Muscle layer of duodenum (tissue), 2 donors: ENCODE data around the gene ZBTB8B.
"Not testable (repeated sequence)": the region's sequence is repeated elsewhere in the genome, so short reads cannot be mapped to it uniquely, and the experiment has no call there.

ENCODE experiments used
- H3K27ac ChIP-seq: one replicate; pipeline ENCODE4 v1.7.0; 2013; ENCODE audit warnings: mild to moderate bottlenecking, low read length
- H3K27me3 ChIP-seq: one replicate; pipeline ENCODE4 v1.7.0; 2013; ENCODE audit warnings: low read depth, mild to moderate bottlenecking, control low read depth, low read length
- H3K36me3 ChIP-seq, 2 donors: one replicate each; pipeline ENCODE4 v1.7.0; 2013; ENCODE audit warnings: low read length in 2 of 2, control low read depth in 1 of 2, mild to moderate bottlenecking in 1 of 2; ENCODE audit not compliant: insufficient read depth in 2 of 2, control insufficient read depth in 1 of 2
- H3K4me1 ChIP-seq, 2 donors: one replicate each; pipeline ENCODE4 v1.7.0; 2013; ENCODE audit warnings: low read length in 2 of 2, mild to moderate bottlenecking in 2 of 2, control low read depth in 1 of 2, moderate library complexity in 1 of 2; ENCODE audit not compliant: insufficient read depth in 2 of 2, control insufficient read depth in 1 of 2
- H3K4me3 ChIP-seq, 2 donors: one replicate each; pipeline ENCODE4 v1.7.0; 2013; ENCODE audit warnings: low read length in 2 of 2, low read depth in 1 of 2, mild to moderate bottlenecking in 1 of 2
- H3K9me3 ChIP-seq, 2 donors: one replicate each; pipeline ENCODE4 v1.7.0; 2013; ENCODE audit warnings: low read length in 2 of 2, control low read depth in 1 of 2, mild to moderate bottlenecking in 1 of 2; ENCODE audit not compliant: control insufficient read depth in 1 of 2
- donor health status: healthy.

Gene ZBTB8B

DNA sequence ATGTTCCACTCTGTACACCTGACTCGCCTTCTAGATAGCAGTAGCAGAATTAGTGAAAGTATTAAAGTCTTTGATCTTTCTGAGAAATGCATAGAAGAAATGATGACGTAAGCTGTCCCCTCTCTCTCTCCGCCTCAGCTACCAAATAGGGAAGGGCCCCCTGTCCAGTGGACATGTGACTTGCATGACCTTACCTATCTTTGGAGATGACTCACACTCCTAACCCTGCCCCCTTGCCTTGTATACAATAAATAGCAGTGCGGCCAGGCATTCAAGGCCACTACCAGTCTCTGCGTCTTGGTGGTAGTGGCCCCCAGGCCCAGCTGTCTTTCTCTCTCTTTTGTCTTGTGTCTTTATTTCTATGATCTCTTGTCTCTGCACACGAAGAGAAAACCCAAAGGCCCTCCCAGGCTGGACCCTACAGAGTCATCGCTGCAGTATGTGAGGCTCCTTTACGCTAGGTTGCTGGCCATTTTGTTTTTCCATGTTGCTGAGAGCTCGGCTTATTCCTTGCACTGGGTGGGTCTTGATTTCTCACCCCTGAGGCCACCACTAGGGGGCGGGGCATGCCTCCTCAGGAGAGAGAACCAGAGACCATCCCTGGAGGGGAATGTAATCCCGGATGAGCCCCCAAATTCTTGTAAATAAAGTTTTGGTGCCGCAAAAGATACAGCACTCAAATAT lies 16.0 kb upstream of the ZBTB8B start:
- Histone ChIP-seq H3K4me1 (no peaks in the 10 kb centered on the region), H3K4me3 (no peak overlapping the region), H3K27ac (no peak overlapping the region), H3K36me3 (no peaks in the 10 kb centered on the region), H3K27me3 (no peaks in the 10 kb centered on the region), H3K9me3 (no peaks in the 10 kb centered on the region)

DNA sequence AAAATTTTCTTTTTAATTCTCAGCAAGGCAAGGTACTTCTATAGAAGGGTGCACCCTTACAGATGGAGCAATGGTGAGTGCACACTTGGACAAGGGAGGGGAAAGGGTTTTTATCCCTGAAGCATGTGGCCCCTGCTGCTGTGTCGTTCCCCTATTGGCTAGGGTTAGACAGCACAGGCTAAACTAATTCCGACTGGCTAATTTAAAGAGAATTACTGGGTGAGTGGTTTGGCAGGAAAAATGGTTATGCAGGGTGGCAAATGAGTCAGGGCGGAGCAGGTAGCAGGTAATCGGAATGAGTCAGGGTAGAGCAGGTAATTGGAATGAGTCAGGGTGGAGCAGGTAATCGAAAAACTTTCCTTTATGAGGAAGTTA lies 15.4 kb upstream of the ZBTB8B start:
- H3K27ac ChIP-seq, H3K36me3 ChIP-seq, H3K27me3 ChIP-seq, H3K4me3 ChIP-seq, H3K9me3 ChIP-seq, H3K4me1 ChIP-seq: not testable (repeated sequence)

GRCh38 chr1:32454726-32455125 lies 10.1 kb upstream of the ZBTB8B start:
- H3K9me3 ChIP-seq: peaks cover 0 to 10% of the 10 kb centered on the region in 2 donors

GRCh38 chr1:32455958-32456357 lies 8.9 kb upstream of the ZBTB8B start:
- H3K4me1 ChIP-seq: no peaks in the 10 kb centered on the region
- H3K27me3 ChIP-seq: no peaks in the 10 kb centered on the region
- no peaks in the 10 kb centered on the region for H3K36me3 ChIP-seq
- H3K4me3 ChIP-seq: no peak overlapping the region
- no peak overlapping the region for H3K27ac ChIP-seq
- H3K9me3 ChIP-seq: peaks cover 0 to 10% of the 10 kb centered on the region in 2 donors

More at GRCh38 chr1:32454726-32455125, 10.1 kb upstream of the ZBTB8B start:
- H3K27me3 ChIP-seq: no peaks in the 10 kb centered on the region
- H3K4me3 ChIP-seq: no peak overlapping the region
- no peaks in the 10 kb centered on the region for H3K36me3 ChIP-seq
- H3K4me1 ChIP-seq: no peaks in the 10 kb centered on the region
- H3K27ac ChIP-seq: no peak overlapping the region

DNA sequence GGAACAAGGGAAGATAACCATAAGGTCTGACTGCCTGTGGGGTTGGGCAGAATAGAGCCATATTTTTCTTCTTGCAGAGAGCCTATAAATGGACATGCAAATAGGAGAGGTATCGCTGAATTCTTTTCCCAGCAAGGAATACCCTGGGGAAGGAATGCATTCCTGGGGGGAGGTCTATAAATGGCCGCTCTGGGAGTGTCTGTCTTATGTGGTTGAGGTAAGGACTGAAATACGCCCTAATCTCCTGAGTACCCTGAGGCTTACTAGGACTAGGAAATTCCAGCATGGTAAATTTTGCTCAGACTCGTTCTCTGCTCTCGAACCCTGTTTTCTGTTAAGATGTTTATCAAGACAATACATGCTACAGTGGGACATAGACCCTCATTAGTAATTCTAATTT lies 6.1 kb upstream of the ZBTB8B start:
- H3K9me3 ChIP-seq: peaks cover 0 to 10% of the 10 kb centered on the region in 2 donors
- not testable (repeated sequence) for H3K27ac ChIP-seq, H3K4me3 ChIP-seq, H3K4me1 ChIP-seq, H3K27me3 ChIP-seq, H3K36me3 ChIP-seq

DNA sequence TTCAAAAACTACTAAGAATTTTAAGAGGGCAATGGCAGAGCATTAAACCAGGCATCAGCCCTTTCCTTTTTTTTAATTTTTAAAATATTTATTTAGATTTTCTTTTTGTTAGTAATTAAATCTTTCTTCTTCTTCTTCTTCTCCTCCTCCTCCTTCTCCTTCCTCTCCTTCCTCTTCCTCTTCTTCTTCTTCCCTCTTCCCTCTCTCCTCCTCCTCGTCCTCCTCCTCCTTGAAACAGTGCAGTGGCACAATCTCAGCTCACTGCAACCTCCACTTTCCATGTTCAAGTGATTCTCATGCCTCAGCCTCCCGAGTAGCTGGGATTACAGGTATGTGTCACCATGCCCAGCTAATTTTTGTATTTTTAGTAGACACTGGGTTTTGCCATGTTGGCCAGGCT lies 1.9 kb upstream of the ZBTB8B start:
- H3K36me3 ChIP-seq, H3K27ac ChIP-seq, H3K4me3 ChIP-seq: not testable (repeated sequence)
- Histone ChIP-seq H3K27me3 (peaks cover 15% of the 10 kb centered on the region), H3K9me3 (peaks cover 0 to 10% of the 10 kb centered on the region in 2 donors), H3K4me1 (peaks cover 3 to 17% of the 10 kb centered on the region in 2 donors)

DNA sequence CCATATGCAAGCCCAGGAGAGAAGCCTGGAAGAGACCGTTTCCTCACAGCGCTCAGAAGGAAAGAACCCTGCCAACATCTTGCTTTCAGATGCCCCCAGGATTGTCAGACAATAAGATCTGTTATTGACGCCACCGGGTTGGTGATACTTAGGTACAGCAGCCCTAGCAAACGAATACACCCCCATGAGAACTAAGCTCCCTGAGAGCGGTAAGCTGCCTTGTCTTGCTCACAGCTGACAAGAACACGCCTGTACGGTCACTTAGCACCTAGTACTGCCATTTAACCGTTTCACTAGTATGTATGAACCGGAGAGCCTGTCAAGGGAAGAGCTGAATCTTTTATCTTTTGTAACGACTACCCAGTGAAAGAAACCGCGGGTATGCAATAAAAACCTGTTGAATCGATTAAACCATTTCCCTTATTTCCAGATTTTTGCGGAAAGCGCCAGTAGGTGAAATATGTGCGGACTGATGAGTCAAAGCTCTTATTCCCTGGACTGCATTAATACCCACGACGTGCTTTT lies 619 bp upstream of the ZBTB8B start:
- Histone ChIP-seq H3K27ac (no peak overlapping the region), H3K4me1 (peaks cover 3 to 17% of the 10 kb centered on the region in 2 donors), H3K9me3 (no peaks in the 10 kb centered on the region), H3K4me3 (peak overlapping the region; percentile 60 to 76), H3K36me3 (no peaks in the 10 kb centered on the region), H3K27me3 (peaks cover 15% of the 10 kb centered on the region)

GRCh38 chr1:32465578-32465933 lies 684 bp downstream of the ZBTB8B start:
- no peaks in the 10 kb centered on the region for H3K9me3 ChIP-seq
- no peaks in the 10 kb centered on the region for H3K36me3 ChIP-seq
- H3K27ac ChIP-seq: no peak overlapping the region
- peak overlapping the region in 1 of 2 donors; percentile 76 for H3K4me3 ChIP-seq
- H3K4me1 ChIP-seq: peaks cover 3 to 17% of the 10 kb centered on the region in 2 donors
- H3K27me3 ChIP-seq: peaks cover 15% of the 10 kb centered on the region

DNA sequence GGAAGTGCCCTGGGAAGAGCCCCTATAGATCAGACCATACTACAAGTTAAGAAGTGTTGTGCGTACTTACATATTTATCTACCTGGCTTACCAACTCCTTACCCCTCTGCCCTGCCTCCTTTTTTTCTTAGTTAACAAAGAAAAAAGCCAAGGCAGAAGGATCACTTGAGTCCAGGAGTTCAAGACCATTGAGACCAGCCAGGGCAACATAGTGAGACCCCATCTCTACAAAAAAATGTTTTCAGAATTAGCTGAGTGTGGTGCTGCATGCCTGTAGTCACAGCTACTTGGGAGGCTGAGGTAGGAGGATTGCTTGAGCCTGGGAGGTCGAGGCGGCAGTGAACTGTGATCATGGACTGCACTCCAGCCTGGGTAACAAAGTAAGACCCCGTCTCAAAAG lies 1.9 kb downstream of the ZBTB8B start:
- no peak overlapping the region for H3K4me3 ChIP-seq
- H3K27ac ChIP-seq: no peak overlapping the region
- no peaks in the 10 kb centered on the region for H3K9me3 ChIP-seq
- peaks cover 15% of the 10 kb centered on the region for H3K27me3 ChIP-seq
- peaks cover 3 to 17% of the 10 kb centered on the region in 2 donors for H3K4me1 ChIP-seq
- no peaks in the 10 kb centered on the region for H3K36me3 ChIP-seq

- H3K27me3 ChIP-seq: peaks cover 15% of the 10 kb centered on the region
- H3K4me3 ChIP-seq: no peak overlapping the region
- no peaks in the 10 kb centered on the region for H3K36me3 ChIP-seq
- H3K27ac ChIP-seq: no peak overlapping the region
- H3K9me3 ChIP-seq: no peaks in the 10 kb centered on the region
- H3K4me1 ChIP-seq: peaks cover 3 to 17% of the 10 kb centered on the region in 2 donors
These were observed 3.9 kb downstream of the ZBTB8B start for GRCh38 chr1:32468791-32469190.

DNA sequence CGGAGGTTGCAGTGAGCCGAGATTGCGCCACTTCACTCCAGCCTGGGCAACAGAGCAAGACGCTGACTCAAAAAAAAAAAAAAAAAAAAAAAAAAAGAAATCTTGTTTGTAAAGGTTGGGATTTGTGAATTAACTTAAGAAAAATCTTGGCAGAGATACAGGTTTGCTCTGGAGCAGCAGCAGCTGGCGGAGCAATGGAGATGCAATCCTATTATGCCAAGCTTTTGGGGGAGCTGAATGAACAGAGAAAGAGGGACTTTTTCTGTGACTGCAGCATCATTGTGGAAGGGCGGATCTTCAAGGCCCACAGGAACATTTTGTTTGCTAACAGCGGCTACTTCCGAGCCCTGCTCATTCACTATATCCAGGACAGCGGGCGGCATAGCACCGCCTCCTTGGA lies 5.6 kb downstream of the ZBTB8B start:
- H3K27me3 ChIP-seq: peaks cover 7% of the 10 kb centered on the region
- H3K4me3 ChIP-seq: no peak overlapping the region
- H3K9me3 ChIP-seq: no peaks in the 10 kb centered on the region
- peaks cover 0 to 3% of the 10 kb centered on the region in 2 donors for H3K4me1 ChIP-seq
- H3K27ac ChIP-seq: no peak overlapping the region
- no peaks in the 10 kb centered on the region for H3K36me3 ChIP-seq
